NT2/D1 (cell line): ENCODE results near the gene FLAD1.

Experiments
- DNase-seq: peaks from one replicate; pipeline ENCODE4 v3.0.0-alpha.2; 2011; ENCODE audit warnings: low read depth, low spot score
- H3K27me3 ChIP-seq: 2 replicates; pipeline ENCODE4 v1.6.0; 2011; ENCODE audit warnings: mild to moderate bottlenecking; ENCODE audit not compliant: insufficient read length, insufficient read depth
- H3K36me3 ChIP-seq: 2 replicates; pipeline ENCODE4 v1.6.1; 2011; ENCODE audit warnings: mild to moderate bottlenecking, low read length, mixed read lengths; ENCODE audit not compliant: insufficient read depth, insufficient read length
- H3K4me1 ChIP-seq: 2 replicates; pipeline ENCODE4 v1.5.1; 2011; ENCODE audit not compliant: insufficient read depth, insufficient read length
- H3K4me3 ChIP-seq: 2 replicates; pipeline ENCODE4 v1.5.1; 2011; ENCODE audit warnings: low read depth; ENCODE audit not compliant: insufficient read length
- H3K9ac ChIP-seq: 2 replicates; pipeline ENCODE4 v1.6.0; 2011; ENCODE audit warnings: low read depth; ENCODE audit not compliant: insufficient read length
- H3K9me3 ChIP-seq: 2 replicates; pipeline ENCODE4 v1.5.1; 2011; ENCODE audit warnings: mild to moderate bottlenecking, low read length; ENCODE audit not compliant: insufficient read depth
- SUZ12 ChIP-seq: IDR thresholded peaks from 2 replicates; pipeline ENCODE4 v1.6.1; 2011; ENCODE audit not compliant: insufficient read length, insufficient read depth; ENCODE audit errors: extremely low read depth
- YY1 ChIP-seq: IDR thresholded peaks from 2 replicates; pipeline ENCODE4 v1.6.1; 2011; ENCODE audit not compliant: insufficient read length, insufficient read depth
- ZNF274 ChIP-seq: IDR thresholded peaks from 2 replicates; pipeline ENCODE4 v1.6.1; 2011; ENCODE audit warnings: mild to moderate bottlenecking, low read depth, low read length

FLAD1 gene

GRCh38 chr1:154954541-154954940 is 28.6 kb upstream of the FLAD1 start:
- no peak for DNase-seq
- peaks cover 31% of the 10 kb centered on the region for H3K36me3 ChIP-seq
- H3K4me3 ChIP-seq, result no peak overlapping the region
- H3K27me3 ChIP-seq, result no peaks in the 10 kb centered on the region
- no peak for TF ChIP-seq YY1
- no peak for TF ChIP-seq ZNF274
- no peak for TF ChIP-seq SUZ12
- no peaks in the 10 kb centered on the region; the same call in 1 of the 2 replicates for H3K9me3 ChIP-seq
- peak overlapping the region; percentile 6 for H3K9ac ChIP-seq
- peaks cover 12% of the 10 kb centered on the region for H3K4me1 ChIP-seq

- no peak for DNase-seq
- Histone ChIP-seq H3K9ac (peak overlapping the region; percentile 76), H3K4me3 (peak overlapping the region; percentile 65), H3K9me3 (no peaks in the 10 kb centered on the region; the same call in 1 of the 2 replicates), H3K36me3 (peaks cover 35% of the 10 kb centered on the region), H3K27me3 (no peaks in the 10 kb centered on the region), H3K4me1 (peaks cover 12% of the 10 kb centered on the region)
- no peak for TF ChIP-seq ZNF274
- TF ChIP-seq YY1, result no peak
- no peak for TF ChIP-seq SUZ12
Measured at GRCh38 chr1:154955039-154955717, 28.0 kb upstream of the FLAD1 start.

- peak; percentile 98 for DNase-seq
- H3K9ac ChIP-seq, result peak within 1 kb of the TSS; percentile 76
- H3K4me3 ChIP-seq, result peak within 1 kb of the TSS; percentile 65
- no peaks in the 10 kb centered on the region; the same call in 1 of the 2 replicates for H3K9me3 ChIP-seq
- H3K27me3 ChIP-seq, result no peaks in the 10 kb centered on the region
- peaks cover 12% of the 10 kb centered on the region for H3K4me1 ChIP-seq
- TF ChIP-seq YY1, result no peak
- TF ChIP-seq ZNF274, result no peak
- TF ChIP-seq SUZ12, result no peak
- H3K36me3 ChIP-seq, result peaks cover 35% of the 10 kb centered on the region
Measured at GRCh38 chr1:154955718-154956543, 27.2 kb upstream of the FLAD1 start, which contains the start of gene PBXIP1. TSS of gene PBXIP1 (minus strand) at chr1:154956099. CDS start at chr1:154953721, 2,378 bp downstream.

GRCh38 chr1:154956544-154956941 is 26.6 kb upstream of the FLAD1 start:
- DNase-seq, result no peak
- H3K4me1 ChIP-seq, result peaks cover 12% of the 10 kb centered on the region
- no peak for TF ChIP-seq YY1
- TF ChIP-seq ZNF274, result no peak
- TF ChIP-seq SUZ12, result no peak
- H3K9ac ChIP-seq, result peak overlapping the region; percentile 4
- peak overlapping the region; percentile 65 for H3K4me3 ChIP-seq
- peaks cover 29% of the 10 kb centered on the region for H3K36me3 ChIP-seq
- H3K27me3 ChIP-seq, result no peaks in the 10 kb centered on the region
- no peaks in the 10 kb centered on the region; the same call in 1 of the 2 replicates for H3K9me3 ChIP-seq

GRCh38 chr1:154957091-154957657 is 26.0 kb upstream of the FLAD1 start:
- TF ChIP-seq SUZ12 (no peak), YY1 (no peak), ZNF274 (no peak)
- H3K9ac ChIP-seq, result peak overlapping the region; percentile 53

GRCh38 chr1:154958036-154958435 is 25.1 kb upstream of the FLAD1 start:
- H3K9me3 ChIP-seq, result no peaks in the 10 kb centered on the region; the same call in 1 of the 2 replicates
- no peaks in the 10 kb centered on the region for H3K27me3 ChIP-seq
- TF ChIP-seq YY1 (no peak), SUZ12 (no peak), ZNF274 (no peak)
- H3K4me3 ChIP-seq, result no peak overlapping the region
- H3K4me1 ChIP-seq, result peaks cover 14% of the 10 kb centered on the region
- H3K9ac ChIP-seq, result peak overlapping the region; percentile 53
- no peak for DNase-seq
- H3K36me3 ChIP-seq, result peaks cover 39% of the 10 kb centered on the region

More at GRCh38 chr1:154957091-154957657, 26.0 kb upstream of the FLAD1 start:
- DNase-seq, result no peak
- Histone ChIP-seq H3K9me3 (no peaks in the 10 kb centered on the region; the same call in 1 of the 2 replicates), H3K4me3 (no peak overlapping the region), H3K27me3 (no peaks in the 10 kb centered on the region), H3K4me1 (peaks cover 12% of the 10 kb centered on the region), H3K36me3 (peaks cover 30% of the 10 kb centered on the region)
